22Rv1 (cell line): ENCODE results near the gene SEC22C.

Source experiments
- ZFX ChIP-seq: fragments of 450-650 bp; IDR thresholded peaks from 2 replicates; pipeline ENCODE4 v1.6.1; 2017; ENCODE audit warnings: antibody characterized with exemption, borderline replicate concordance
- TF ChIP-seq, protein P1 (sequence below): fragments of 450-650 bp; IDR thresholded peaks from 2 replicates; pipeline ENCODE4 v1.5.1; 2017; ENCODE audit warnings: mild to moderate bottlenecking

- TF ChIP-seq, protein P1, sequence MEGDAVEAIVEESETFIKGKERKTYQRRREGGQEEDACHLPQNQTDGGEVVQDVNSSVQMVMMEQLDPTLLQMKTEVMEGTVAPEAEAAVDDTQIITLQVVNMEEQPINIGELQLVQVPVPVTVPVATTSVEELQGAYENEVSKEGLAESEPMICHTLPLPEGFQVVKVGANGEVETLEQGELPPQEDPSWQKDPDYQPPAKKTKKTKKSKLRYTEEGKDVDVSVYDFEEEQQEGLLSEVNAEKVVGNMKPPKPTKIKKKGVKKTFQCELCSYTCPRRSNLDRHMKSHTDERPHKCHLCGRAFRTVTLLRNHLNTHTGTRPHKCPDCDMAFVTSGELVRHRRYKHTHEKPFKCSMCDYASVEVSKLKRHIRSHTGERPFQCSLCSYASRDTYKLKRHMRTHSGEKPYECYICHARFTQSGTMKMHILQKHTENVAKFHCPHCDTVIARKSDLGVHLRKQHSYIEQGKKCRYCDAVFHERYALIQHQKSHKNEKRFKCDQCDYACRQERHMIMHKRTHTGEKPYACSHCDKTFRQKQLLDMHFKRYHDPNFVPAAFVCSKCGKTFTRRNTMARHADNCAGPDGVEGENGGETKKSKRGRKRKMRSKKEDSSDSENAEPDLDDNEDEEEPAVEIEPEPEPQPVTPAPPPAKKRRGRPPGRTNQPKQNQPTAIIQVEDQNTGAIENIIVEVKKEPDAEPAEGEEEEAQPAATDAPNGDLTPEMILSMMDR: no peak
- no peak for TF ChIP-seq ZFX
Measured at GRCh38 chr3:42608581-42608980, 26.8 kb upstream of the SEC22C start.
